ENCODE measurements around the gene KRTAP9-4. TPM values are rescaled to one million over a fixed set of nuclear protein-coding genes. Genes with fewer than 3 reads are reported as not detected.

The KRTAP9-4 gene
- polyA plus RNA-seq, 2 of the 4 experiments (the other 2 are of a cell fraction) = not detected

DNA sequence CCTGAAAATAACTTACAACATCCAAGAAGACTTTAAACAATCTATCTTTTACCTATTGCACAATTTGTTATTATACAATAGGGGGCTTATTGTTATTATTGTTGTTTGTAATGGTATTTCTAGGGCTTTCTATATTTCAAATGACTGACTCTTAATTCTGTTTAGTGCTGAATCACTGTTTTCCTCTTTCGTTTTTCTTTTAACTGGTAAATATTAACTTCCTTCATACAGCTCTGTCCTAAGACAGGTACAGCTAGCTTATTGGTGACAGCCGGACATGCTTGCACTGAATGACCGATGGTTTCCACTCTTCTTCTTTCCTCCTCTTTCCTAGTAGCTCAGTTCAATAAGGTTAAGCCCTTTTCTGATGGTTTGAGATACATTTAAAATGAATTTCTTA, 37.6 kb downstream of the KRTAP9-4 start:
- WGBS (ENCODE audit: missing lambda C conversion rate) = 52% methylated on average over 3 of the region's 3 CpGs
- H3K4me1 ChIP-seq = peaks cover 20% of the 10 kb centered on the region
- H3K4me3 ChIP-seq = no peak overlapping the region
- 0 out of 6 replicates have a peak overlapping the region, but pooled peaks of 1 of the 2 experiments have one; percentile 14 for H3K27ac ChIP-seq
- TF ChIP-seq BHLHE40 (IDR thresholded peaks at IDR 0.05; ENCODE audit: low read depth, low read length) = no peak
- peak; percentile 56 for TF ChIP-seq MAFK (IDR thresholded peaks at IDR 0.05; ENCODE audit: partially characterized antibody)
- DNase-seq (ENCODE audit: low read depth in 1 of 2, low spot score in 1 of 2) = peak in 1 of 2 experiments; percentile 18
- ChIA-PET CTCF (interaction anchor here (1.6 kb wide), 1 partner anchor 35 kb away, joined by 3 read pairs; no protein-coding TSS in a partner anchor), POLR2A (no interaction called here)
- H3K4me2 ChIP-seq = peak overlapping the region; percentile 38
- ATAC-seq = no peak
- no peak for FAIRE-seq
- H3K9me3 ChIP-seq = no peaks in the 10 kb centered on the region

DNA sequence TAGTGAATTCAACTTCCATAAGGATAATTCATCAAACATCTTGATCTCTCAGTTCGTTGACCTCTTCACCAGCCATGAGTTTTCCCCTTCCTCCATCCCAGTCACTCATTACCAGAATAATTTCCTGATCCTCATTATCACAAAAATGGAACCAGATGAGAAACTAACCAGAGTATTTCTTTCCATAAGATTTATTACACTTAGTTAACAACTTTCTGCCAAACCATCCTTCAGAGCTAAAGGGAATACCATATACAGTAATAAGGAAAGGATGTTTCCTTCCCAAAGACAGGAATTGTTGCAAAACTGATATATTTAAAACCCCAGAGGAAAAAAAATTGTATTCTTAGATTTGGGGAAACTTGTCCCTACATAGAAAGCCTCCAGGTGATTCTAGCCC, 44.5 kb downstream of the KRTAP9-4 start:
- CTCF ChIA-PET = interaction anchor here (0.9 to 1.5 kb wide), 2 partner anchors 19 to 29 kb away, joined by 3 to 4 read pairs; no protein-coding TSS in a partner anchor
- POLR2A ChIA-PET = no interaction called here
- Histone ChIP-seq H3K27ac (no peak overlapping the region), H3K4me2 (no peak overlapping the region), H3K4me3 (no peak overlapping the region), H3K4me1 (no peaks in the 10 kb centered on the region), H3K9me3 (no peaks in the 10 kb centered on the region)
- WGBS (ENCODE audit: missing lambda C conversion rate) = 54% methylated on average over 1 of the region's 1 CpG
- ATAC-seq = no peak
- DNase-seq (ENCODE audit: low read depth in 1 of 2, low spot score in 1 of 2) = no peak
- no peak for FAIRE-seq
- TF ChIP-seq, protein P1, sequence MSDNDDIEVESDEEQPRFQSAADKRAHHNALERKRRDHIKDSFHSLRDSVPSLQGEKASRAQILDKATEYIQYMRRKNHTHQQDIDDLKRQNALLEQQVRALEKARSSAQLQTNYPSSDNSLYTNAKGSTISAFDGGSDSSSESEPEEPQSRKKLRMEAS (IDR thresholded peaks at IDR 0.05) = no peak

DNA sequence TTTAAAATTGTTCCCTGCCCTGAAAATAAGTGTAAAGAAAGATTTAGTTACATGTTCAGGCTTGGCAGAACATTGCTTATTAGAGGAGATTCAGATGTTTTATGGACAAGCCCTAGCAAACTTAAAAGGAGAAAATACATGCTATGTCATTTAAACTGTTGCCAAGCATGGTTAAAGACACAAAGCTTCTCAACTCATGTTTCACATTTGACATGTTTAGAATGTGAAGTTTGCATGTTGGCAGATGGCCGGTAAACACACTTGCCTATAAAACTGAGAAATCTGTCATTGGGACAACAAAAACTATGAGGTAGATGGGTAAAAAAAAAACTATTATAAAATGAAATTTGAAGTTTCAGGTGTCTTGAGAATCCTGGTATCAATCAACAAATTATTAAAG, 47.4 kb downstream of the KRTAP9-4 start:
- no peak for DNase-seq (ENCODE audit: low read depth in 1 of 2, low spot score in 1 of 2)
- no peak overlapping the region for H3K4me3 ChIP-seq
- H3K4me1 ChIP-seq = no peaks in the 10 kb centered on the region
- H3K4me2 ChIP-seq = no peak overlapping the region
- H3K9me3 ChIP-seq = no peaks in the 10 kb centered on the region
- FAIRE-seq = no peak
- no peak overlapping the region for H3K27ac ChIP-seq
- TF ChIP-seq, protein P2, sequence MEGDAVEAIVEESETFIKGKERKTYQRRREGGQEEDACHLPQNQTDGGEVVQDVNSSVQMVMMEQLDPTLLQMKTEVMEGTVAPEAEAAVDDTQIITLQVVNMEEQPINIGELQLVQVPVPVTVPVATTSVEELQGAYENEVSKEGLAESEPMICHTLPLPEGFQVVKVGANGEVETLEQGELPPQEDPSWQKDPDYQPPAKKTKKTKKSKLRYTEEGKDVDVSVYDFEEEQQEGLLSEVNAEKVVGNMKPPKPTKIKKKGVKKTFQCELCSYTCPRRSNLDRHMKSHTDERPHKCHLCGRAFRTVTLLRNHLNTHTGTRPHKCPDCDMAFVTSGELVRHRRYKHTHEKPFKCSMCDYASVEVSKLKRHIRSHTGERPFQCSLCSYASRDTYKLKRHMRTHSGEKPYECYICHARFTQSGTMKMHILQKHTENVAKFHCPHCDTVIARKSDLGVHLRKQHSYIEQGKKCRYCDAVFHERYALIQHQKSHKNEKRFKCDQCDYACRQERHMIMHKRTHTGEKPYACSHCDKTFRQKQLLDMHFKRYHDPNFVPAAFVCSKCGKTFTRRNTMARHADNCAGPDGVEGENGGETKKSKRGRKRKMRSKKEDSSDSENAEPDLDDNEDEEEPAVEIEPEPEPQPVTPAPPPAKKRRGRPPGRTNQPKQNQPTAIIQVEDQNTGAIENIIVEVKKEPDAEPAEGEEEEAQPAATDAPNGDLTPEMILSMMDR (IDR thresholded peaks at IDR 0.05) = no peak
- TF ChIP-seq, protein P3, sequence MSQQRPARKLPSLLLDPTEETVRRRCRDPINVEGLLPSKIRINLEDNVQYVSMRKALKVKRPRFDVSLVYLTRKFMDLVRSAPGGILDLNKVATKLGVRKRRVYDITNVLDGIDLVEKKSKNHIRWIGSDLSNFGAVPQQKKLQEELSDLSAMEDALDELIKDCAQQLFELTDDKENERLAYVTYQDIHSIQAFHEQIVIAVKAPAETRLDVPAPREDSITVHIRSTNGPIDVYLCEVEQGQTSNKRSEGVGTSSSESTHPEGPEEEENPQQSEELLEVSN (IDR thresholded peaks at IDR 0.05; ENCODE audit: borderline replicate concordance, low read depth) = no peak
- TF ChIP-seq POLR2AphosphoS2 (conservative IDR thresholded peaks at IDR 0.05; ENCODE audit: low read length) = no peak
- TF ChIP-seq GATA3 (IDR thresholded peaks at IDR 0.05; ENCODE audit: borderline replicate concordance) = no peak
- no peak for TF ChIP-seq MYC (IDR thresholded peaks at IDR 0.05; ENCODE audit: borderline replicate concordance, low read length)
- no peak for TF ChIP-seq HOXB13 (CRISPR knock-in tag; IDR thresholded peaks at IDR 0.05; ENCODE audit: low read depth)
- no peak for TF ChIP-seq TP53 (CRISPR knock-in tag; IDR thresholded peaks at IDR 0.05)
- TF ChIP-seq, protein P1 (IDR thresholded peaks at IDR 0.05) = no peak
- no peak for TF ChIP-seq EHMT2 (IDR thresholded peaks at IDR 0.05; ENCODE audit: low read depth)
- TF ChIP-seq, protein P4, sequence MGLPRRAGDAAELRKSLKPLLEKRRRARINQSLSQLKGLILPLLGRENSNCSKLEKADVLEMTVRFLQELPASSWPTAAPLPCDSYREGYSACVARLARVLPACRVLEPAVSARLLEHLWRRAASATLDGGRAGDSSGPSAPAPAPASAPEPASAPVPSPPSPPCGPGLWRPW (IDR thresholded peaks at IDR 0.05) = no peak
- no peak for TF ChIP-seq CBX8 (IDR thresholded peaks at IDR 0.05)
- no peak for TF ChIP-seq MAFK (IDR thresholded peaks at IDR 0.05; ENCODE audit: partially characterized antibody)
- TF ChIP-seq NPAS2 (CRISPR knock-in tag; IDR thresholded peaks at IDR 0.05; ENCODE audit: borderline replicate concordance) = no peak
- no peak for TF ChIP-seq POLR2A (IDR thresholded peaks at IDR 0.05; ENCODE audit: low read length)
- no peak for TF ChIP-seq EHF (CRISPR knock-in tag; IDR thresholded peaks at IDR 0.05)
- no peak for TF ChIP-seq RCOR1 (IDR thresholded peaks at IDR 0.05; ENCODE audit: low read depth, low read length)
- POLR2A ChIA-PET = no interaction called here
- ATAC-seq = no peak
- CTCF ChIA-PET = no interaction called here
- 96% methylated on average over 1 of the region's 1 CpG for WGBS (ENCODE audit: missing lambda C conversion rate)

Data from A549 (cell line).